ENCODE results near the gene GRN. TPM values are rescaled to one million over a fixed set of nuclear protein-coding genes. Genes with fewer than 3 reads are reported as not detected.
"Not testable (repeated sequence)": the region's sequence is repeated elsewhere in the genome, so short reads cannot be mapped to it uniquely, and the experiment has no call there.

GRN gene
- total RNA-seq, 1 donor from 2014 or later = 904 TPM

GRCh38 chr17:44335968-44336367 lies 9.1 kb upstream of the GRN start:
- Mint-ChIP-seq H3K27ac (ENCODE audit: unreplicated experiment) (no peak overlapping the region), H3K9me3 (ENCODE audit: unreplicated experiment) (no peaks in the 10 kb centered on the region), H3K4me1 (ENCODE audit: unreplicated experiment) (no peaks in the 10 kb centered on the region), H3K4me3 (ENCODE audit: unreplicated experiment) (no peak overlapping the region), H3K36me3 (ENCODE audit: low read depth, unreplicated experiment) (no peaks in the 10 kb centered on the region), H3K27me3 (ENCODE audit: unreplicated experiment) (peaks cover 7% of the 10 kb centered on the region)
- DNase-seq (ENCODE audit: low spot score) = no peak
- no peak for TF ChIP-seq CTCF (IDR thresholded peaks at IDR 0.05; ENCODE audit: unreplicated experiment)

DNA sequence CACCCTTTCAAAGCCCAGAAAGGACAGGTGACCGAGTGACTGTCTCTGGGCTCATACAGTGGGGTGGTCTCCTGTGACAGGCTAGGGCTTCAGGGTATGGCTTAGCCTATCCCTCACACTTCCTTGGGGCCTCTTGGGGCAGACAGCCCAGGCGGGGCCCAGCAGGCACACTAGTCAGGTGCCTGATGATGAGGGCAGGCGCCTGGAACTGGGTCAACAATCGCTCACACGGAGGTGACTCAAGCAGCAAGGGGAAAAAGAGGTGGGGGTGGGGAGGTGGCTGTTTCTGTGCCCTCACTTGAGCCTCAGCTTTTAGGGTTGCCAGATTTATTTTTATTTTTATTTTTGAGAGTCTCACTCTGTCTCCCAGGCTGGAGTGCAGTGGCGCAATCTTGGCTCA lies 6.4 kb upstream of the GRN start:
- no peaks in the 10 kb centered on the region for H3K9me3 Mint-ChIP-seq (ENCODE audit: unreplicated experiment)
- no peak for TF ChIP-seq CTCF (IDR thresholded peaks at IDR 0.05; ENCODE audit: unreplicated experiment)
- no peak for DNase-seq (ENCODE audit: low spot score)
- no peak overlapping the region for H3K27ac Mint-ChIP-seq (ENCODE audit: unreplicated experiment)
- no peaks in the 10 kb centered on the region for H3K4me1 Mint-ChIP-seq (ENCODE audit: unreplicated experiment)
- no peaks in the 10 kb centered on the region for H3K36me3 Mint-ChIP-seq (ENCODE audit: low read depth, unreplicated experiment)
- H3K27me3 Mint-ChIP-seq (ENCODE audit: unreplicated experiment) = peaks cover 2% of the 10 kb centered on the region
- H3K4me3 Mint-ChIP-seq (ENCODE audit: unreplicated experiment) = no peak overlapping the region

DNA sequence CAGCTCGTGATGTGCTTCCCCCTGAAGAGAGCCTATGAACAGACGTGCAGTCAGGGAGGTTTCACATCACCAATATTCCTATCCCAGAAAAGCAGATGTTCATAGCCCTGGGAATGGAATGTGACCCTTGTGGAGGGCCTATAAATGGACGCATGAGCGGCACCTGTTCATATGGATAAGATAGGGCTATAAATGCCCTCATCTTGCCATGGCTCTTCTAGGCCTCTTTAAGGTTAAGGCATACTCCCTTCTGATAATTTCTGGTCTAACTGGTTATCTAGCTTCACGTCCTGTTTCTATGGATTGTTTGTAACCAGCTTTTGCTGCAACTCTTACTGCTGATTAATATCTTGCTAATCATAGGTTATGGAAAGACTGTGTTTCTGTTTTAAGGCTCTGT lies 4.5 kb upstream of the GRN start:
- not testable (repeated sequence) for H3K27me3 Mint-ChIP-seq (ENCODE audit: unreplicated experiment); H3K4me1 Mint-ChIP-seq (ENCODE audit: unreplicated experiment); H3K27ac Mint-ChIP-seq (ENCODE audit: unreplicated experiment); H3K36me3 Mint-ChIP-seq (ENCODE audit: low read depth, unreplicated experiment); H3K9me3 Mint-ChIP-seq (ENCODE audit: unreplicated experiment); H3K4me3 Mint-ChIP-seq (ENCODE audit: unreplicated experiment); DNase-seq (ENCODE audit: low spot score)

DNA sequence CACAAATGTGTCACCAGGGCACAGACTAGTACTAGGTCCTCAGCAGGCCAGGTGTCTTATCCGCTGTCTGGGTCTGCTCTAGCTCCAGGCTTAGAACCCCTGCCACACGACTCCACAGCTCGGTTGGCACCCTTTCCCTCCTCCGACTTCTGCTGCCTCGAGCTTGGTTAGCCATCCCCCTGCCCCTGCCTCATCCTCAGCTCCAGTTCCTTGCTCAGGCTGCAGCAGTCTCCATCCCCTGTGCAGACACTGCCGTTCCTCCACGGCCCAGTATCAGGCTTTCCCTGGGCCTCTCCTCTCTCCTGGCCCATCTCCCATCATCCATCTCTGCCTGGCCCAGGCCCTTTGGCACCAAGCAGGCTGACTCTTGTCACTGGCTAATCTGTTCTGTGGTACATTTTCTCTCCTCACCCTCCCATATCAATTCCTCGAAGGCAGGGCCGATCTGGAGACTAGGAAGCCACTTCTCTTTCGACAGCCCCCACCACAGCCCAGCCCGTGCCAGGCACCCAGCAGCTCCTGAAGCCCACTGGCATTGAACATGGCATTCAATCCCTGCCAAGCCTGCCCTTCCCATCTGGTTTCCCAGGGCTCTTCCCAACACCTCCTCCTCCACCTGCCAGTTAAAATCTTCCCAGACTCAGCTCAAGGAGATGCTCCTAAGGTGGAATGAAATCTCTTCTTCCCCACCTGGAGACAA lies 1.4 kb upstream of the GRN start:
- Mint-ChIP-seq H3K4me1 (ENCODE audit: unreplicated experiment) (peaks cover 13% of the 10 kb centered on the region), H3K27ac (ENCODE audit: unreplicated experiment) (no peak overlapping the region), H3K36me3 (ENCODE audit: low read depth, unreplicated experiment) (peaks cover 4% of the 10 kb centered on the region), H3K9me3 (ENCODE audit: unreplicated experiment) (no peaks in the 10 kb centered on the region), H3K4me3 (ENCODE audit: unreplicated experiment) (no peak overlapping the region), H3K27me3 (ENCODE audit: unreplicated experiment) (peaks cover 8% of the 10 kb centered on the region)
- no peak for DNase-seq (ENCODE audit: low spot score)
- TF ChIP-seq CTCF (IDR thresholded peaks at IDR 0.05; ENCODE audit: unreplicated experiment) = no peak

GRCh38 chr17:44345454-44346026 lies 438 bp downstream of the GRN start:
- peak; percentile 53 for TF ChIP-seq CTCF (IDR thresholded peaks at IDR 0.05; ENCODE audit: unreplicated experiment)
- Mint-ChIP-seq H3K4me1 (ENCODE audit: unreplicated experiment) (peaks cover 13% of the 10 kb centered on the region), H3K9me3 (ENCODE audit: unreplicated experiment) (no peaks in the 10 kb centered on the region)

More at GRCh38 chr17:44345454-44346026, 438 bp downstream of the GRN start:
- peak overlapping the region; percentile 98 for H3K4me3 Mint-ChIP-seq (ENCODE audit: unreplicated experiment)
- H3K27me3 Mint-ChIP-seq (ENCODE audit: unreplicated experiment) = peaks cover 10% of the 10 kb centered on the region
- peaks cover 4% of the 10 kb centered on the region for H3K36me3 Mint-ChIP-seq (ENCODE audit: low read depth, unreplicated experiment)
- peak; percentile 69 for DNase-seq (ENCODE audit: low spot score)
- peak overlapping the region; percentile 96 for H3K27ac Mint-ChIP-seq (ENCODE audit: unreplicated experiment)
